ENCODE data around the gene CELF2.

Gene CELF2

DNA sequence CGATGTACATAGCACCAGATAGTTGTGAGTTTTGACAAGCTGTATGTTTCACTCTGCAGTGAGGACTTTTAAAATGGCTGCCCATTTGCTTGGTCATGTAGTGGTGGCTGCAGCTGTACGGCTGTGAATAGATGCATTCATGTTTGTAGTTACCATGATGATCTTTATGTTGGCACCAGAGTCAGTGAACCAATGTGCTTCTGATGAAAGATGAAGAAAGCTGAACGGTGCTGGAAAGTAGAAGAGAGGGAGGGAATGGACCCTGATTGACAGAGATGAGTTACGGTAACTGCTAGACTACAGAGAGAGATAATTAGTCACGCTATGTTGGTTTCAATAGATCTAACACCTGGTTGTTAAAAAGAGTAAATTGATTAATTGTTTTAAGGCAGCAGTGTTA lies 256.8 kb downstream of the CELF2 start:
- Histone ChIP-seq H3K9me3 (ENCODE audit: low read length) (no peaks in the 10 kb centered on the region), H2AFZ (ENCODE audit: low read depth, low read length) (no peak overlapping the region), H3K4me1 (ENCODE audit: insufficient read depth, low read length) (peaks cover 7% of the 10 kb centered on the region), H3K36me3 (ENCODE audit: insufficient read depth, low read length) (peaks cover 40% of the 10 kb centered on the region), H3K4me3 (ENCODE audit: low read length) (no peak overlapping the region), H3K27me3 (ENCODE audit: insufficient read depth, low read length) (no peaks in the 10 kb centered on the region)

DNA sequence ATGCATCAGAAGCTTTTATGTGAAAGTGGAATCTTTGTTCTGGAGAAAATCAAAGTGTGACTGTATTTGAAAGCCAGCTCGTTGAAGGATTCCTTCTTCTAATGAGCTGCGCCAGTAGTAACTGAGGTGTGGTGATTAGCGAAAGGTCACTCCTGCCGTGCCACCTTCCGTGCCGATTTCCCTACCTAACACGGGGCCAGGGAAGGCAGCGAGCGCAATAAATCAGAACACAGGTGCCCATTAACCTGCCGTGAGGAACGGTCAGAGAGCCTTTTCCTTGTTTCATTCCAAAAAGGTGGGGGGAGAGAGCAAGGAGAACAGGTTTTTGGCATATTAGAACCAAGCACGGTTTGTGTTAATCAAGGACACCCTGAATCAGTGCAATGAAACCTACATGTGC lies 258.0 kb downstream of the CELF2 start:
- Histone ChIP-seq H3K27me3 (ENCODE audit: insufficient read depth, low read length) (no peaks in the 10 kb centered on the region), H2AFZ (ENCODE audit: low read depth, low read length) (no peak overlapping the region), H3K9me3 (ENCODE audit: low read length) (peaks cover 5% of the 10 kb centered on the region), H3K4me3 (ENCODE audit: low read length) (no peak overlapping the region), H3K4me1 (ENCODE audit: insufficient read depth, low read length) (peaks cover 4% of the 10 kb centered on the region), H3K36me3 (ENCODE audit: insufficient read depth, low read length) (peaks cover 47% of the 10 kb centered on the region)

DNA sequence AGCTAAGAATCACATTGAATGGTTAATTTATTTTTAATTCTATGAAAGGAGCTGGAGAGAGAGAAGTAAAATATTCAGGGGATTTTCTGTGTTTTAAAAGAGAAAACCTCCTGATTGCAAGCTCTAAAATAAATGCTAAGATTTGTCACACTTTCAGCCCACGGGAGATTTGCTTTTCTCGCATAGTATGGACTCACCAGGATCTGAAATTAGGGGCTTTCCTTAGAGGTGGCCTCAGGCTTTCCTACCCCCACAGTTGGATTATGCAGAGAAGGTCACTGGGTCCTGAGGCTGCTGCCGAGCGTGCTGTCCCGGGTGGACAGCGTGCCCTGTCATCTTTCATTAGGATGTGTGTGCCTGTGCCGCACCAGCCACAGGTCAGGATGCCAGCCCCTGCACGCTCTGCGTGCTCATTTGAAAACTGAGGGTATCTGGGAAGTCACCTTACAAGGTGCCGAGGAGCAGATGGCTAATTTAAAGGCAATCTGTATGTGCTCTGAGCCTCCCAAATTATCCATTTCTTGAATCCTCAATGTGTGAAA lies 258.8 kb downstream of the CELF2 start:
- H3K4me3 ChIP-seq (ENCODE audit: low read length), result no peak overlapping the region
- H2AFZ ChIP-seq (ENCODE audit: low read depth, low read length), result no peak overlapping the region
- peaks cover 5% of the 10 kb centered on the region for H3K9me3 ChIP-seq (ENCODE audit: low read length)
- H3K36me3 ChIP-seq (ENCODE audit: insufficient read depth, low read length), result peaks cover 45% of the 10 kb centered on the region
- peaks cover 4% of the 10 kb centered on the region for H3K4me1 ChIP-seq (ENCODE audit: insufficient read depth, low read length)
- H3K27me3 ChIP-seq (ENCODE audit: insufficient read depth, low read length), result no peaks in the 10 kb centered on the region

DNA sequence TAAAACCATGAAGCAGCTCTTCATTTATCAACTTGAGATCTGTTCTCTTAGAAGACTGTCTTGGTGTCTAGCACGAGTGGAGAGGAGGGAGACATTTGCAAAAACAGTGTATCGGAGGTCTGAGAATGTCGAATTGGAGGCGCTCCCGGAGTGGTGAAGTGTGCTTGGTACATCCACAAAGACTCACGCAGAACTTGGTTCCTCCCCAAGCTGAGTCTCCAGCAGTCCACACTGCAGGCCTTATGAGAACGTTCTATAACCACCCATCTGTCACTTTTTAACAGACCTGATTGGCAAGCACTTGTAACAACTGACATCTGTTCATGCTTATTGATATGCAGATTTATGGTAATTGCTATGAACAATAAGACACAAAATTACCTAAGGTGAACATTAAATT lies 261.6 kb downstream of the CELF2 start:
- Histone ChIP-seq H3K36me3 (ENCODE audit: insufficient read depth, low read length) (peaks cover 34% of the 10 kb centered on the region), H3K9me3 (ENCODE audit: low read length) (peaks cover 11% of the 10 kb centered on the region), H3K4me3 (ENCODE audit: low read length) (no peak overlapping the region), H3K27me3 (ENCODE audit: insufficient read depth, low read length) (no peaks in the 10 kb centered on the region), H3K4me1 (ENCODE audit: insufficient read depth, low read length) (peaks cover 4% of the 10 kb centered on the region), H2AFZ (ENCODE audit: low read depth, low read length) (no peak overlapping the region)

DNA sequence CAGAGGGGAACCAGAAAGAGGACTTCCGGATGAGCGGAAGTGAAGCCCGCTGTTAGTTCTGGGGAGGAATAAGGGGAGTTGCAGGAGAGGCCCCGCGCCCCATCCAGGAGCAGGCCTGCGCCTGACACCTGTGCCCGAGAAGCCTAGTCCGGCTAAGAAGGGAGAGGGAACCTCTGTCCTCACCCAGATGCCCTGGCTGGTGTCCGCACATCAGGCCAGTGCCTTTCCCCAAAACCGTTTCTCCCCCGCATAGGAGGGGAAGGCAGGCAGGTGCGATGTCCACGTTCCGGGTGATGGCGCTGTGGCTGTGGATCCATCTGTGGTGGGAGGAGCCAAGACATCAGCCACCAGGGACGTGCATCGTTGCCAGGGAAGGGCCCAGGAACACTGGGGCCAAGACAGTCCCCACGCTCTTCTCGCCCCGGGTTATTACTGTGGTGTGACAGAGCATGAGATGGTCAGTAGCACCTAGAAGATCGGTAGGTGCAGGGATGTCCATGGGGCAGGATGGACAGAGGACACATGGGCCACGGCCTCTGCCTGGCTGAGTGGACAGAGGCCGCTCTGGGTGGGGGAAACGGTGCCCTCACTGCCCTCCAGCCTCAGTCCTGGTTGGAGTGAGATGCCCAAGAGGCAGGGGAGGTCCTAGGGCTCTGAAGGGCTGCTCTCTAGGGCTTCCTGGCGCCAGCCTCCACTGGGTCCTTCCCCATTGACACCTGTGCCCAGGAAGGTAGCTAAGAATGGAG lies 262.7 kb downstream of the CELF2 start:
- Histone ChIP-seq H3K4me3 (ENCODE audit: low read length) (no peak overlapping the region), H3K9me3 (ENCODE audit: low read length) (peaks cover 12% of the 10 kb centered on the region), H3K4me1 (ENCODE audit: insufficient read depth, low read length) (peaks cover 4% of the 10 kb centered on the region), H2AFZ (ENCODE audit: low read depth, low read length) (no peak overlapping the region), H3K27me3 (ENCODE audit: insufficient read depth, low read length) (no peaks in the 10 kb centered on the region), H3K36me3 (ENCODE audit: insufficient read depth, low read length) (peaks cover 29% of the 10 kb centered on the region)

DNA sequence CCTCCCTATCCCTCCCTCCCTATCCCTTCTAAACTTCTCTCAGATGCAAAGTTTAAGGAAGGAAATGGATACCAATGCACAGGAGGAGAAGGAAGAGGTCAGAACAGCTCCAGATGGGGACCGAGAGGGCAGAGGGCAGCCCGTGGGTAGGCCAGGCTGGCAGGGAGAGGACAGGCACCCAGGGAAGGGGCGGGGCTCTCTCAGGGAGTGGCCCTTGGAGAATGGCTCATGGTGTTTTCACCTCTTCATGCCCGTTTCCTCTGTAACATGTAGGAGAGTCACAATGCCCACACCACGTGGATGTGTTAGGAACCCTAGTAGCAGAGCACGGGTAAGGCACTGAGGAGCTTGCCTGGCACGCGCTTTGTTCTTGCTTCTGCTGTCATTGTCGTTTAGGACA lies 264.5 kb downstream of the CELF2 start:
- peaks cover 4% of the 10 kb centered on the region for H3K4me1 ChIP-seq (ENCODE audit: insufficient read depth, low read length)
- H2AFZ ChIP-seq (ENCODE audit: low read depth, low read length), result no peak overlapping the region
- H3K4me3 ChIP-seq (ENCODE audit: low read length), result no peak overlapping the region
- H3K9me3 ChIP-seq (ENCODE audit: low read length), result peaks cover 12% of the 10 kb centered on the region
- peaks cover 27% of the 10 kb centered on the region for H3K36me3 ChIP-seq (ENCODE audit: insufficient read depth, low read length)
- H3K27me3 ChIP-seq (ENCODE audit: insufficient read depth, low read length), result no peaks in the 10 kb centered on the region

DNA sequence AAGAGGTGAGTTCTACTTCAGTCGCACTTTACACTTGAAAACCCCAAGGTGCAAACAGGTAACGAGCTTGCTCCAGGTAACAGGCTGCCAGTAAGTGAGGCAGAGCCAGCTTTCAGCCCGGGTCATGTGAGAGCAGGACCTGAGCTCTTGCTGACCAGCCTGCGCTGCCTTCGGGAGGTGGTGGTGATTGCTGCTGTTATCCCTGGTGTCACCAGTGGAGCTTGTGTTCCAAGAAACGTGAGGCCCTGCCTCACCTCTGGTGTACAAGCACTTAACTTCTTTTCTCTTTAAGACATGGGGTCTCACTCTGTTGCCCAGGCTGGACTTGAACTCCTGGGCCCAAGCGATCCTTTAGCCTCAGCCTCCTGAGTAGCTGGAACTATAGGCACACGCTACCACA lies 265.0 kb downstream of the CELF2 start:
- no peak overlapping the region for H2AFZ ChIP-seq (ENCODE audit: low read depth, low read length)

DNA sequence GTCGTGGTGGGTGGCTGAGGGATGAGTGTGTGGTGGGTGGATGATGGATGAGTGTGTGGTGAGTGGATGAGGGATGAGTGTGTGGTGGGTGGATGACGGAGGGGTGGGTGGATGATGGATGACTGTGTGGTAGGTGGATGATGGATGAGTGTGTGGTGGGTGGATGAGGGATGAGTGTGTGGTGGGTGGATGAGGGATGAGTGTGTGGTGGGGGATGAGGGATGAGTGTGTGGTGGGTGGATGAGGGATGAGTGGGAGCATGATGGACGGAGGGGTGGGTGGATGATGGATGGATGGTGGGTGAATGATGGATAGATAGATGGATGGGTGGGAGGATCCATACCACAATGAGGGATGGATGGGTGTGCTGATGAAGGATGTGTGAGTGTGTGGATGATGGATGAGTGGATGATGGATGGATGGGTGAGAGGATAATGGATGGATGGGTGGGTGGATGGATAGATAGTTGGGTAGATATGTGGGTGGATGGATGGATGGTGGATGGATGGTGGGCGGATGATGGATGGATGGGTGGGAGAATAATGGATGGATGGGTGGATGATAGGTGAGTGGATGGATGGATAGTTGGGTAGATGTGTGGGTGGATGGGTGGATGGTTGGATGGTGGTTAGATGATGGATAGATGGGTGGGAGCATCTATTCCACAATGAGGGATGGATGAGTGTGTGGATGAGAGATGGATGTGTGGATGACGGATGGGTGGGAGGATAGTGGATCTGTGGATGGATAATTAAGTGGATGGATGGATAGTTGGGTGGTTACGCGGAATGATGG lies 266.8 kb downstream of the CELF2 start:
- Histone ChIP-seq H3K4me3 (ENCODE audit: low read length) (no peak overlapping the region), H2AFZ (ENCODE audit: low read depth, low read length) (no peak overlapping the region), H3K27me3 (ENCODE audit: insufficient read depth, low read length) (no peaks in the 10 kb centered on the region), H3K36me3 (ENCODE audit: insufficient read depth, low read length) (peaks cover 29% of the 10 kb centered on the region), H3K4me1 (ENCODE audit: insufficient read depth, low read length) (no peaks in the 10 kb centered on the region), H3K9me3 (ENCODE audit: low read length) (peaks cover 12% of the 10 kb centered on the region)

More for the DNA sequence above, 265.0 kb downstream of the CELF2 start:
- Histone ChIP-seq H3K27me3 (ENCODE audit: insufficient read depth, low read length) (no peaks in the 10 kb centered on the region), H3K4me3 (ENCODE audit: low read length) (no peak overlapping the region), H3K36me3 (ENCODE audit: insufficient read depth, low read length) (peaks cover 25% of the 10 kb centered on the region), H3K9me3 (ENCODE audit: low read length) (peaks cover 12% of the 10 kb centered on the region), H3K4me1 (ENCODE audit: insufficient read depth, low read length) (peaks cover 4% of the 10 kb centered on the region)

DNA sequence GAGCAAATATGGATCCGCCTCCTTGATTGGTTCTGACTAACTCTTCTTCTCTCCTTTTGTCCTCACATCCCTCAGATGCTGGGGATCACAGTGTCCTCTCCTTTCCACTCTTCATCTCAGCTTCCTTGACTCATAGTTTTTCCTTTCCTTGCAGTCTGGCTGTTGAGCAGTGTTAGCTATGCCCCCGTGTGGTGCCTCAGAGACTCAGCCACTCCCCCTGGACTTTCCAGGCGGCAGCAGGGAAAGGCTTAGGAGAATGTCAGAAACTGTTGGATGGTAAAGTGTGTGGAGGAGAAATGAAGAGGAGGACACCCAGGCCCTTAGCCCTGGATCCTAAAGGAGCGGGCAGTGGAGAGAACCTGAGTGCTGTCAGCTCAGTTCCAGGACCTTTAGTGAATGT lies 267.5 kb downstream of the CELF2 start:
- Histone ChIP-seq H3K9me3 (ENCODE audit: low read length) (peaks cover 12% of the 10 kb centered on the region), H3K4me3 (ENCODE audit: low read length) (no peak overlapping the region), H3K36me3 (ENCODE audit: insufficient read depth, low read length) (peaks cover 30% of the 10 kb centered on the region), H3K27me3 (ENCODE audit: insufficient read depth, low read length) (no peaks in the 10 kb centered on the region), H3K4me1 (ENCODE audit: insufficient read depth, low read length) (no peaks in the 10 kb centered on the region), H2AFZ (ENCODE audit: low read depth, low read length) (no peak overlapping the region)

DNA sequence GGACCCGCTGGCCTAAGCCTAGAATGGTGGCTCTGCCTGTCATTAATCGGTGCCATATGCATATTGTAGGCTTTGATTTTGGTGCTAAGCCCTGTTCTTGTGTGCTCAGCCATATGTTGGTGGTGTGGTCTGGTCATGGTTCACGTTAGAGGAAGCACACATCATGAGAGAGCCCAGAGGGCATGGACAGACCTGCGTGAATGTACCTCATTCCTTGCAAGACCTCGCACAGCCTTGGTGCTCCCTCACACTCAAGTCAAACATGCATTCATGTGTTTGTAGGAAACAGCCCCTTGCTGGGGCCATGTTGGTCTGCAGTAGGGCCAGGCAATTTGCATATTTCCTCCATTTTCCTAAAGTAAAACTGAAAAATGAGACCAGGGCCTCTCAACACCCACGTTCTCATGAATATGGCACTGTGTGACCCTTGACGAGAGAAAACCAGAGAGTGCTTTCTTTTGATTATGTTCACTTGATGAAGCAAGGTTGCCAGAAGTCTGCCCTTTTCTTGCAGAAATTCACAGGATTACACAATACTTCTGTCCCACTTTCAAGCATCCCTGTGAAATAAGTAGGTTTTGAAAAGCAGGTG lies 268.7 kb downstream of the CELF2 start:
- no peaks in the 10 kb centered on the region for H3K27me3 ChIP-seq (ENCODE audit: insufficient read depth, low read length)
- H2AFZ ChIP-seq (ENCODE audit: low read depth, low read length), result no peak overlapping the region
- peaks cover 7% of the 10 kb centered on the region for H3K9me3 ChIP-seq (ENCODE audit: low read length)
- H3K4me1 ChIP-seq (ENCODE audit: insufficient read depth, low read length), result no peaks in the 10 kb centered on the region
- H3K4me3 ChIP-seq (ENCODE audit: low read length), result no peak overlapping the region
- peaks cover 20% of the 10 kb centered on the region for H3K36me3 ChIP-seq (ENCODE audit: insufficient read depth, low read length)

DNA sequence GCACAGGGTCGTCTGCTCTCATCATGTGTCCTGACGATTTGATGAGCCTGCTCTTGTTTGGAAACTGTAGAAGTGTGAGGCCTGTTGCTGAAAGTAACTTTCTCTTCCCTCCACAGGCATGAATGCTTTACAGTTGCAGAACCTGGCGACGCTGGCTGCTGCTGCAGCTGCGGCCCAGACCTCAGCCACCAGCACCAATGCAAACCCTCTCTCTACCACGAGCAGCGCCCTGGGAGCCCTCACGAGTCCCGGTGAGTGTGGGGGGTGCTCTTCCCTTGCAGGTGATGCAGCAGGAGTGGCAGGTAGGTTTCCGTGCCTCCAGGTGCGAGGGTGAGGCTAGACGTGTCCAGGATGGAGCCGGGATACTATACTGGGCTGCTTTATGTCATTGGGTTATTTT lies 270.6 kb downstream of the CELF2 start:
- no peak overlapping the region for H3K4me3 ChIP-seq (ENCODE audit: low read length)
- no peak overlapping the region for H2AFZ ChIP-seq (ENCODE audit: low read depth, low read length)
- H3K9me3 ChIP-seq (ENCODE audit: low read length), result peaks cover 3% of the 10 kb centered on the region
- peaks cover 33% of the 10 kb centered on the region for H3K36me3 ChIP-seq (ENCODE audit: insufficient read depth, low read length)
- H3K4me1 ChIP-seq (ENCODE audit: insufficient read depth, low read length), result no peaks in the 10 kb centered on the region
- H3K27me3 ChIP-seq (ENCODE audit: insufficient read depth, low read length), result no peaks in the 10 kb centered on the region

DNA sequence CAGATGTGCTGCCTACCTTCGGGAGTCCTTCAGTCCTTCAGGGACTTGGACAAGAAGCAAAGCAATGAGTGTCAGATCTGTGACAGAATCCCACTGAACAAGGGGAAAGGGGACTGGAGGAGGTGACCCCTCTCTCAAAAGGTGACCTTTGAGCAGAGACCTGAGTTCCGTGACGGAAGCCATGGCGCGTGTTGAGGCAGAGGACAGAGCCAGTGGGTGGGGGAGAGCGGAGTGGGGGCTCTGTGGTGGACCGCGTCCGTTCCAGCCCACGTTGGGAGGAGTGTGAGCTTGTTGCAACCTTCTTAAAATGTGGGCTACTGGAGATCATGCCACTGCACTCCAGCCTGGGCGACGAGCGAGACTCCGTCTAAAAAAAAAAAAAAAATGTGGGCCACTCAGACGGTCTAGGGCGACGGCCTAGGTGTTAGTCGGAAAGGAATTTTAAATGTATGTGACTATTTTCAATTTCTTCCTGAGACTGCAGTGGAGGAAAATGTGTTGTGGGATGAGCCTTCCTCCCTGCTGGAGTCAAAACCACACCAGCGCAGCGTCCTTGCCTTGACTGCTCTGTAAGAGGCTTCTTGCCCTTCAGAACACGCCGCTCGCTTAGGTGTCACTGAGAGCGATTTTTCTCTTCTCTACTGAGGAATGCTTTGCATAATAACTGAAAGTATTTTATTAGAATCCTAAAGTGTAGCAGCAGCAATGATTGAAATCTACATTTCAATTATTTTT lies 272.7 kb downstream of the CELF2 start:
- Histone ChIP-seq H3K4me1 (ENCODE audit: insufficient read depth, low read length) (no peaks in the 10 kb centered on the region), H3K36me3 (ENCODE audit: insufficient read depth, low read length) (peaks cover 40% of the 10 kb centered on the region), H3K9me3 (ENCODE audit: low read length) (no peaks in the 10 kb centered on the region), H3K4me3 (ENCODE audit: low read length) (no peak overlapping the region), H2AFZ (ENCODE audit: low read depth, low read length) (no peak overlapping the region), H3K27me3 (ENCODE audit: insufficient read depth, low read length) (no peaks in the 10 kb centered on the region)

All from neuron (in vitro differentiated cells).